Activated naive CD8-positive, alpha-beta T cell treated with anti-CD3 and anti-CD28 coated beads for 36 hours (primary cell): ENCODE data around the gene TNIK. TPM values are rescaled to one million over a fixed set of nuclear protein-coding genes. Genes with fewer than 3 reads are reported as not detected.
A peak's percentile ranks its signal among the peaks of the same experiment; 100 is the strongest.

Source experiments
- DNase-seq: peaks from one replicate; pipeline ENCODE4 v3.0.0; 2021
- H3K27ac Mint-ChIP-seq: one replicate; pipeline ENCODE4 v1.8.0; 2022; ENCODE audit warnings: mild to moderate bottlenecking, moderate library complexity, mixed read lengths
- H3K27me3 Mint-ChIP-seq: one replicate; pipeline ENCODE4 v1.8.0; 2022; ENCODE audit warnings: mild to moderate bottlenecking, mixed read lengths
- H3K36me3 Mint-ChIP-seq: one replicate; pipeline ENCODE4 v1.8.0; 2021; ENCODE audit warnings: mild to moderate bottlenecking, mixed read lengths
- H3K4me1 Mint-ChIP-seq: one replicate; pipeline ENCODE4 v1.8.0; 2021; ENCODE audit warnings: mixed read lengths
- H3K4me3 Mint-ChIP-seq: one replicate; pipeline ENCODE4 v1.8.0; 2022; ENCODE audit warnings: mild to moderate bottlenecking, moderate library complexity, mixed read lengths
- H3K9me3 Mint-ChIP-seq: one replicate; pipeline ENCODE4 v1.8.0; 2022; ENCODE audit warnings: mixed read lengths
- total RNA-seq, 2 experiments: library from RNA; stranded (reverse); gene quantifications; one replicate each; pipeline ENCODE4 v1.2.3, GENCODE V29; 2021

TNIK gene
- total RNA-seq, 2 experiments from 2014 or later, result 21.3 to 24.6 TPM

DNA sequence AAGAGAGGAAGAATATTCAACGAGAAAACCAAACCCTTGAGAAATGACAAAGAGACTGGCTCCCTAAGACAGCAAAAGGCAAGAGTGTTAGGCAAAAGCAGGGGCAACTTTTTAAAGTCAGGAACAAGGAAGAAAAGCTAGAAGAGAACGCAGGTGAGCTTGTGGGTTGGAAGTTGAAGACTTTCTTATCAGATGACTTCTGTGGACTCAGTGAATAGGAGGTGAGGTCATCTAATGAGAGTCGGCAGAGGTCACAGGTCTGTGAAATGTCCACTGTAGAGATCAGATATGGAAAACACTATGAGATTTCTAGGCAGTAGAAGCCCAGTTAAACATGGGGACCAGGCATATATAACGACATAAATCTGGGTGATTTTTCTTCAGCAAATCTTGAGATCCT is 27.2 kb upstream of the TNIK start:
- Mint-ChIP-seq H3K36me3 (no peaks in the 10 kb centered on the region), H3K27ac (no peak overlapping the region)

DNA sequence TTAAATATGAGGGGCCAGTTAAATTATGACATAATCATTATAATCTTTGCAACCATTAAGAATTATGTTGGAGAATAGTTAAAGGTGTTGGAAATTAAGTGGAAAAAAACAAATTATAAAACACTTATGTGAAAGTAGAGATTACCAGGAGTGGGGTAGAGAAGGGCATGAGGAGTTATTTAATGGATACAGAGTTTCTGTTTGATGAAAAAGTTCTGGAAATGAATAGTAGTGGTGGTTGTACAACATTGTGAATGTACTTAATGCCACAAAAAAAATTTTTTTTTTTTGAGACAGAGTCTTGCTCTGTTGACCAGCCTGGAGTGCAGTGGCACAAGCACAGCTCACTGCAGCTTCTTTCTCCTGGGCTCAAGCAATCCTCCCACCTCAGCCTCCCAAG is 25.1 kb upstream of the TNIK start:
- Mint-ChIP-seq H3K36me3 (no peaks in the 10 kb centered on the region), H3K4me1 (peaks cover 9% of the 10 kb centered on the region), H3K27me3 (no peaks in the 10 kb centered on the region), H3K4me3 (no peak overlapping the region), H3K9me3 (peaks cover 2% of the 10 kb centered on the region), H3K27ac (no peak overlapping the region)
- no peak for DNase-seq

More for the DNA sequence above, 27.2 kb upstream of the TNIK start:
- Mint-ChIP-seq H3K27me3 (no peaks in the 10 kb centered on the region), H3K9me3 (peaks cover 2% of the 10 kb centered on the region), H3K4me1 (peaks cover 7% of the 10 kb centered on the region), H3K4me3 (no peak overlapping the region)
- DNase-seq, result no peak

DNA sequence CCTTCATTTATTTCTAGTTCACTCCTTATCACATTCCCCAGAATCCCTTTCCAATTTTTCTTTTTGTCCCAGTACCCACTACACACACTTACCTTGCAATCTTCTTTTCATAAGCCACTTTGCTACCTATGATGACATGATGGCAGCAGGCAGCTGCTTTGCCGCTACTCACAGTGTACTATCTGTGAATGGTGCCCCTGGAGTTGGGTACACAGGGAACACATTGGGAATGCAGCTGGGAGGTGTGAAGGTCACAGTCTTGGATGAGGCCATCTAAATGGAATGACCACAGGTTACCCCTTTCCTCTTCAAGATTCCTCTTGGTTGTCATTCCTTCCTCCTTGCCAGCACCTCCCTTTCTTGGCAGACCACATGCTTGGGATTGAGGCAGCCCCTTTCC is 20.8 kb upstream of the TNIK start:
- Mint-ChIP-seq H3K4me1 (peaks cover 12% of the 10 kb centered on the region), H3K9me3 (no peaks in the 10 kb centered on the region), H3K4me3 (no peak overlapping the region), H3K36me3 (no peaks in the 10 kb centered on the region), H3K27ac (peak overlapping the region; percentile 34), H3K27me3 (no peaks in the 10 kb centered on the region)
- DNase-seq, result no peak

DNA sequence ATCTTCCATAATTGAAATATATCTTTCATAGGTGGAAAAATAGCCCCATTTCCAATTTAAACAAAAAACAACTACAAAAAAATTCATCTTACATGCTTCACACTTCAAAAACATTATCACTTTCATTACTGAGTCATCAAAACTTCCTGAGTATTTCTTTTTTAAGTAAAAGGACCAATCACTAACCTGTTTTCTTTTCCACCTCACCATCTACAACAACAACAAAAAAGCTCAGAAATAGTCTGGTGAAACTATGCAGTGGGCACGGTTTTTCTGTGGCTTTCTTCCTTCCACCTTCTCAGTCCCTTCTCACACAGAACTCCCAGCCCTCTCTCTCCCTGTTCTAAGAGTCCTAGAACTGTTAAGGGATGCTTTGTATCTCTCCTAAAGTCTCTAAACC is 20.3 kb upstream of the TNIK start:
- Mint-ChIP-seq H3K27ac (peak overlapping the region; percentile 34), H3K9me3 (no peaks in the 10 kb centered on the region), H3K36me3 (no peaks in the 10 kb centered on the region), H3K27me3 (no peaks in the 10 kb centered on the region), H3K4me1 (peaks cover 12% of the 10 kb centered on the region), H3K4me3 (no peak overlapping the region)
- DNase-seq, result peak; percentile 17

DNA sequence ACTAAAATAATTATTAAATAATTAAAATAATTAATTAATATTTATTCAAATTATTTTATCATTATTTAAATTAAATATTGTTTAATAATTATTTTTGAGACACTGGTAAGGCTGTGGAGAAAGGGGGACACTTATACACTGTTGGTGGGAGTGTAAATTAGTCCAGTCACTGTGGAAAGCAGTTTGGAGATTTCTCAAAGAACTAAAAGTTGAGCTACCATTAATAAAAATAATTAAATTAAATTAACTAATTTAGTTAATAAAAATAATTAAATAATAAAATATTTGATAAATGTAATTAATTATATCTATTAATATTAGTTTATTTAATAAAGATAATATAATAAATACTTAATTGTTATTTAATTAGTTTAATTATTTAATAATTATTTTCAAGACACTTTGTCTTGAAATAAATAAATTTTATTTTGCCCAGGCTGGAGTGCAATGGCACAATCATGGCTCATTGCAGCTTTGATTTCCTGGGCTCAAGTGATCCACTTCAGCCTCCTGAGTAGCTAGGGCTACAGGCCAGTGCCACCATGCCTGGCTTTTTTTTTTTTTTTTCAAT is 16.4 kb upstream of the TNIK start:
- Mint-ChIP-seq H3K36me3 (no peaks in the 10 kb centered on the region), H3K27me3 (no peaks in the 10 kb centered on the region), H3K4me3 (no peak overlapping the region), H3K4me1 (peaks cover 12% of the 10 kb centered on the region), H3K27ac (no peak overlapping the region), H3K9me3 (no peaks in the 10 kb centered on the region)
- no peak for DNase-seq

DNA sequence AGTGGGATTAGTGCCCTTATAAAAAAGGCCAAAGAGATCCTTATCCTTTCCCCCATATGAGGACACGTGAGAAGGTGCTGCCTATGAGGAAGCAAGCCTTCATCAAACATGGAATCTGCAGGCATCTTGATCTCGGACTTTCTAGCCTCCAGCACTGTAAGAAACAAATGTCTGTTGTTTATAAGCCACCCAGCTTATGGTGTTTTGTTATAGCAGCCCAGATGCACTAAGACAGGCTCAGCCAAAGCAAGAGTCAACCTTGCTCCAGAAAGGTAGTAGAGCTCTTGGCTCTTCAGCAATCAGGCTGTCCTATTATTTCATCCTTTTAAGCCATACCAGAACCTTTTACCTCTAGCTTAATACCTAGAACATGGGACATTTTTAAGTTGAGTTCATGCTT is 12.3 kb upstream of the TNIK start:
- H3K27me3 Mint-ChIP-seq, result no peaks in the 10 kb centered on the region
- no peak overlapping the region for H3K4me3 Mint-ChIP-seq
- no peak overlapping the region for H3K27ac Mint-ChIP-seq
- no peaks in the 10 kb centered on the region for H3K9me3 Mint-ChIP-seq
- H3K36me3 Mint-ChIP-seq, result no peaks in the 10 kb centered on the region
- no peak for DNase-seq
- no peaks in the 10 kb centered on the region for H3K4me1 Mint-ChIP-seq

DNA sequence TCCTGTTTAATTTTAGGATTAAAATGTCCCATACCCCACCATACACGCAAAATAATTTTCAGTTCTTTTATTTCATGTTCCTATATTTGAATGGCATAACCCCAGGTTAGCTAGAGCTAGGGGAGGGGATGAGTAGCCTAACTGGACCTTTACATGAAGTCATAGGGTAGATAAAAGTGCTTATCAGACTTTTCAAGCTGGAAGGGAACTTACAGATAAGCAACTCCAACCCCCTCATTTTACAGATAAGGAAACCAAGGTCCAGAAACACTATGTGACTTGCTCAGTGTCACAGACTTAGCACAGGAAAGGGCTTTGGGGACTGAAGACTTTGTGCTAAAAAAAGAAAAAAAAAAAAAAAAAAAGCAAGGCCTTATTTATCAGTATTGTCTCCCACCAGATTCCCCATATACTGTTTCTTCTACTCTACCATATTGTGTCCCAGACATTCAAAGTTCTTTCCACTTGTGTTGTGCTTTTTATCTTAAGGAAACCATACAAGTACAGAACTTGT is 10.6 kb upstream of the TNIK start:
- peaks cover 2% of the 10 kb centered on the region for H3K9me3 Mint-ChIP-seq
- H3K27me3 Mint-ChIP-seq, result no peaks in the 10 kb centered on the region
- H3K4me1 Mint-ChIP-seq, result no peaks in the 10 kb centered on the region
- no peak overlapping the region for H3K4me3 Mint-ChIP-seq
- H3K36me3 Mint-ChIP-seq, result no peaks in the 10 kb centered on the region
- no peak for DNase-seq
- no peak overlapping the region for H3K27ac Mint-ChIP-seq

DNA sequence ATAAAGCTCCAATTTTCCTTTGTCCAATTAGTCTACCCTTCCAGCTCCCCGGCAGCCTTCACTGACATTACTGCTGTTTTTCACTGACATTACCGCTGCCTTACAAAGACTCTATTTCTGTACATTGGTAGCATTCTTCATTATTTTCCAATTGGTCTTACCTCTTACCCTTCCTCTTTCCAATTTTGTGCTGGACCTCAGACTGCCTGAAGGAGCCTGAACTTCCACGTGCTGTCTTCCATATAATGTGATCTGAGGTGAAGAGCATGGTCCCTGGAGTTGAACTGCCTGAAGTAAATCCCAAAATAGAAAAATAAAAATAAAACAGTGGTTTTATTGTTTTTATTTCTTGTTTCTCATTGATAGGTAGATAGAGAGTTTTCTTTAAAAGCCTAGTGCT is 9.2 kb upstream of the TNIK start:
- Mint-ChIP-seq H3K36me3 (no peaks in the 10 kb centered on the region), H3K4me3 (no peak overlapping the region), H3K27ac (no peak overlapping the region), H3K9me3 (peaks cover 3% of the 10 kb centered on the region), H3K4me1 (no peaks in the 10 kb centered on the region), H3K27me3 (no peaks in the 10 kb centered on the region)
- DNase-seq, result no peak

DNA sequence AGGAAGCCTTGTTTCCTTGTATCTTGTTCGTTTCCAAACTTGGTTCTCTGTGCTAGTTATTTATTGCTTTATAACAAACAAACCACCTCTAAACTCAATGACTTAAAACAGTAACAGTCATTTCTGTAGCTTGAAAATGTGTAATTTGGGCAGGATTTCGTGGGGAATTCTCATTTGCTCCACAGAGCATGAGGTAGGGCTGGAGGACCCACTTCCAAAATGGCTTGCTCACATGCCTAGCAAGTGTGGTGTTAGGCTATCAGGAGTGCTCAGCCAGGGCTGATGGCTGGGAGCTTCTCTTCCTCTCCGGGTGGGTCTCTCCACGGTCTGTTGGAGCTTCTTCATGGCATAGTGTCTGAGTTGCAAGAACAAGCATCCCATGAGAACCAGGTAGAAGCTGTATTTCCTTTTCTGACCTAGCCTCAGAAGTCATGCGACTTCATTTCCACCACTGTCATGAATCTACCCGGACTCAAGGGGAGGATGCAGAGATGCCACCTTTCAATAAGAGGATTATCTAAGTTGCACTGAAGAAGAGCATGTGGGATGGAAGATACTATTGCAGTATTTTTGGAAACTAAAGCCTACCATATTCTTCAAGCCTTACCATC is 8.2 kb upstream of the TNIK start:
- Mint-ChIP-seq H3K4me3 (no peak overlapping the region), H3K36me3 (no peaks in the 10 kb centered on the region), H3K27ac (no peak overlapping the region), H3K4me1 (no peaks in the 10 kb centered on the region), H3K27me3 (no peaks in the 10 kb centered on the region), H3K9me3 (peaks cover 3% of the 10 kb centered on the region)
- DNase-seq, result no peak

DNA sequence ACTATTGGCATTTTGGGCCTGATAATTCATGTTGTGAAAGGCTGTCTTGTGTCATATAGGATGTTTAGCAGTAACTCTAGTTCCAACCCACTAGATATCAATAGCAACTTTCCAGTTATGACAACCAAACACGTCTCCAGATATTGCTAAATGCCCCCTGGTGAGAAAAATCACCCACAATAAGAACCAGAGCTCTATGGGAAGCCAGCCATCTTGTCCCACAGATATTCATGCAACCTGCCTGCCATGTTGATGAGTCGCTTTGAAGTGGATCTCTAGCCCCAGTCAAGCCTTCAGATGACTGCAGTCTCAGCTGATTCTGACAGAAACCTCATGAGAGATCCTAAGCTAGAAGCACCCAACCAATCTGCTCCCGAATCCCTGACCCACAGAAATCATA is 5.6 kb upstream of the TNIK start:
- peaks cover 3% of the 10 kb centered on the region for H3K9me3 Mint-ChIP-seq

DNA sequence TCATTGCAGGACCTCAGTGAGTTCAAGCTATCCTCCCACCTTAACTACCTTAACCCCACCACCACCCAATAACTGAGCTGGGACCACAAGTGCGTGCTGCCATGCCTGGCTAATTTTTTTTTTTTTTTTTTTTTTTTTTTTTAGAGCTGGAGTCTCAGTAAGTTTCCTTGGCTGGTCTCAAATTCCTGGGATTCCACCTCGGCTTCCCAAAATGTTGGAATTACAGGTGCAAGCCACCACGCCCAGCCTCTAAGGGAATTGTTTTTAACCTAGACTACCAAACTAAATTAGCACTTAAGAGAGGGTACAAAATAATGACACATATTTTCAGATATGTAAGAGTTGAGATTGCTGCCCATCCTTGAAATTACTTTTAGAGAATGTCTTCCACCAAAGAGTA is 4.3 kb upstream of the TNIK start:
- H3K4me1 Mint-ChIP-seq, result peaks cover 10% of the 10 kb centered on the region
- DNase-seq, result no peak
- no peaks in the 10 kb centered on the region for H3K36me3 Mint-ChIP-seq
- H3K9me3 Mint-ChIP-seq, result peaks cover 3% of the 10 kb centered on the region
- no peak overlapping the region for H3K27ac Mint-ChIP-seq
- H3K4me3 Mint-ChIP-seq, result no peak overlapping the region
- no peaks in the 10 kb centered on the region for H3K27me3 Mint-ChIP-seq

More for the DNA sequence above, 5.6 kb upstream of the TNIK start:
- DNase-seq, result no peak
- Mint-ChIP-seq H3K36me3 (no peaks in the 10 kb centered on the region), H3K4me3 (no peak overlapping the region), H3K27me3 (no peaks in the 10 kb centered on the region), H3K27ac (no peak overlapping the region), H3K4me1 (peaks cover 10% of the 10 kb centered on the region)

DNA sequence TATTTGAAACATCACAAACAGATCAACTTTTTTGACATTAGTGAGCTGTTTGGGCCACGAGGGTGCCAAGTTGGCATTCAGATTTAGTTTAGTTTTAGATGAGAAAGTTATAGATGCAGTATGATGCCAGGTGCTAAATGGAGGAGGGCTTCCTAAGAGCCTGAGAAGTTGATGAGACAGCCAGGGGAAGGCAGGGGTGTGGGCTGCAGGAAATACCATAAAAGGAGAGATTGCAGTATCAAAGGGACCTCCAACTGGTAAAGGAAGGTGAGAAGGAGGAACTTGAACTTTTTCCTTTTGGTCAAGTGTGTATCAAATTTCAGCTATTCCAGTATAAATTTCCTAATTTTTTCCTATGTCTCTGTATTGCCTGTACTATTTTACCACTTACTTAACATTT is 2.0 kb upstream of the TNIK start:
- peak overlapping the region; percentile 89 for H3K4me3 Mint-ChIP-seq
- H3K9me3 Mint-ChIP-seq, result peaks cover 3% of the 10 kb centered on the region
- H3K36me3 Mint-ChIP-seq, result no peaks in the 10 kb centered on the region
- no peaks in the 10 kb centered on the region for H3K27me3 Mint-ChIP-seq
- peaks cover 25% of the 10 kb centered on the region for H3K4me1 Mint-ChIP-seq
- H3K27ac Mint-ChIP-seq, result no peak overlapping the region
- DNase-seq, result peak; percentile 5

DNA sequence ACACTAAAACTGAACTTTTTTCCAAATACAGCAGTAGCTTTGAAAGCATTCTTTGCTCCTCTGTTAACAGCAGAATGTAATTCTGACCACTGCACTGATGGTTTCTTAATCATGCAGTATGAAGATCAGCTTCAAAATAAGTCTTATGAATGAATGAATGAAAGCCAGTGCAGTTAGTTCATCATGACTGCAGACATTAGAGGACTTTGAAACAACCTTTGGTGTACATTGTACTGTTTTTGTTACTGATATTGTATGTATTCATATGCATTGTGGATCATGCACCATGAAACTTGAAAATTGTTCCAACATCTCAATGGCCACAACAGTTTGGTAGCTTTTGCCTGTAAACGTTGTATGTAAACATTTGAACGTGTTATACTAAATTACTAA is 1.3 kb upstream of the TNIK start:
- peaks cover 32% of the 10 kb centered on the region for H3K4me1 Mint-ChIP-seq
- peak overlapping the region; percentile 80 for H3K27ac Mint-ChIP-seq
- H3K9me3 Mint-ChIP-seq, result peaks cover 3% of the 10 kb centered on the region
- no peaks in the 10 kb centered on the region for H3K36me3 Mint-ChIP-seq
- no peaks in the 10 kb centered on the region for H3K27me3 Mint-ChIP-seq
- H3K4me3 Mint-ChIP-seq, result peak overlapping the region; percentile 89
- no peak for DNase-seq

DNA sequence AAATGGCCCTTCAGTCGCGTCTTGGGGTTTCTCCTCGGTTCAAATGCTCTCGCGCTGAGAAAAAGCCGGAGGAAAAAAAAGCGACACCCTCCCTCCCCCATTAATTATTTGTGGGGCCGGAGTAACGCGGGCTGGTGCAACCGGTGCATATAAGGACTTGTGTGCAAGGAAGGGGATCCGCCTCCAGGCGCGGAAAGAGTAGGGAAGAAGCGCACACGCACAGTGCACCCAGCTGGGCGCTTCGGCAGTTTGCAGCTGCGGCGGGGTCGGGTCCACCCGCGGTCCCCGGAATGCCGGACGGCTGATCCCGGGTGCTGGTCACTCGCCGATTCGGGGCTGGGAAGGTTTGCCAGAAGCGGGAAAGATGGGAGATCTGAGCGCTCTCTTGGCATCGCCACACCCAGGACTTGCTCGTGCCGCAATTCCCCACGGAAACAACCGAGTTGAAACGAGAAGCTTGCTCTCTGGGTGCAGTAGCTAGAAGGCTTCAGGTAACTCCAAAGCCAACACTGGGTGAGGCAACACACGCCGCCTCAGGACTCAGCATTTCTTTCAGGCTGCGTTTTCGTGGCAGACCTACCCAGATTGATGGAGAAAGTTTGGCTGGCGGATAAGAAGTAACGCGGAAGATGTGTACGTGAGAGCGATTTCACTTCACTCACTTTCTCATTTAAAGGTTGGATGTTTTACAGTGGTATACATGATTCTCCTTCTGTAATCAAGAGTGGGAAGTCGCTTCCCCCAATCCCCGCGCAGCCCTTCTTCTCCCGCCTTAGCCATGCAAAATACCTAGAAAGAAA is 720 bp upstream of the TNIK start:
- peaks cover 3% of the 10 kb centered on the region for H3K9me3 Mint-ChIP-seq
- peak; percentile 54 for DNase-seq
- peaks cover 37% of the 10 kb centered on the region for H3K4me1 Mint-ChIP-seq
- peak overlapping the region; percentile 80 for H3K27ac Mint-ChIP-seq
- no peaks in the 10 kb centered on the region for H3K27me3 Mint-ChIP-seq
- no peaks in the 10 kb centered on the region for H3K36me3 Mint-ChIP-seq
- H3K4me3 Mint-ChIP-seq, result peak overlapping the region; percentile 89

DNA sequence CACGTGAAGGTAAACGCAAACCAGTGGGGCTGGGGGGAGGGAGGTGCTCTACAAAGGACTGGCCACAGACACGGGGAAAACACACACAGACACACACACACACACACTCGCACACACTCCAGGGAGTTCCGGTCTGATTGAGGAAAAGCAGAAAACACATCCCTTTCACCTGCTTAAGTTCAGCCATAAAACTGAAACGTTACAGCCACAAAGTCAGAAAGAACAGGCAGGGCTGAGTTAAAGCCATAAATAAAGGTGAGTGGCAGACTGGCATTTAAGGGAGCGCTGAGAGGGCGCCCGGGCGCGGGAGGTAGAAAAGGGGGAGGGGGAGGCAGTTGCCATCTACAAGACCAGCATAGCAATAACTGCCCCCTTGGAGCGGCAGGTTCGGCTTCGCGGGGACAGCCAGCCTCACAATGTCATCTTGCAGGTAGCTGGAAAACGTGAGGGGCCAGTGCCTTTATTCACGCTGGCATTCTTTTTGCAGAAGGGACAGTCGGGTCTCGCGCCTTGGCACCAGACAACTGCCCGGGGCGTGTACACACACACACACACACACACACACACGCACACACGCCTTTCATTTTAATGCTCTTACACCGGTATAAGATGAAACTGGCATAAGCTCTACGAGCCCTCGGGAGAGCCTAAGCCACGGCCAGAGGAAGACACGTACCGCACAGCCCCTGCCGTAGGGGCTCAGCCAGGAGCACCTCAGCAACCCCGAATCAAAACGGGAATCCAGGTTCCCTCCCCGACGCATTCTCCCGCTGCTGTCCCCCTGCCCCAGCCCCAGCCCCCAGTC is 866 bp downstream of the TNIK start:
- Mint-ChIP-seq H3K36me3 (no peaks in the 10 kb centered on the region), H3K27ac (peak overlapping the region; percentile 80), H3K27me3 (no peaks in the 10 kb centered on the region), H3K9me3 (no peaks in the 10 kb centered on the region), H3K4me1 (peaks cover 47% of the 10 kb centered on the region), H3K4me3 (peak overlapping the region; percentile 89)
- DNase-seq, result peak; percentile 42
